Esophagus muscularis mucosa (tissue), 3 donors: ENCODE measurements around the gene CCDC174.

Experiments used
- POLR2A ChIP-seq: fragments of 450-650 bp; IDR thresholded peaks from one replicate; pipeline ENCODE4 v1.6.1; 2017; ENCODE audit warnings: antibody characterized with exemption, moderate library complexity, mild to moderate bottlenecking, low read depth
- TF ChIP-seq, protein P1 (sequence below), 3 experiments: fragments of 200-600 bp in 2 of 3; fragments of 450-650 bp in 1 of 3; sonication (generic) in 2 of 3; IDR thresholded peaks; one replicate each; pipeline ENCODE4 v1.5.1; 2017 to 2019; ENCODE audit warnings: antibody characterized with exemption in 3 of 3, mild to moderate bottlenecking in 2 of 3, moderate library complexity in 1 of 3

DNA sequence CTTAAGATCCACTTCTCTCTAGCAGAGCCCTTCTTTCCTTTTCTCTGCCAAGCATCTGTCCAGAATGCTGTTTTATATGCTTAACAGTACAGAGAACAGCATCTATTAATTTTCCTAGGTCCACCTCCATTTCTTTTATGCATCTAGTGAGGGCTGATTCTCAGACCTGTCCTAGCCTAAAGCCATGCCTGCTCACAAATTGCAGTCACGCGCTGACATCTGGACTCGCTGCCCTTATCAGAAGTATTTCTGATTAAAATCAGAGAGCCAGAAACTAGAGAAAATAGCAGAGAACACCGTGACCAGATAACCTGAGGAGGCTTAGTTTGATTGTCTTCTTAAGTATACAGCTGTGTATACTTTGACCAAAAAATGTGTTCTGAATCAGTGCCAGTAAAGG, 25.3 kb downstream of the CCDC174 start:
- TF ChIP-seq, protein P1, sequence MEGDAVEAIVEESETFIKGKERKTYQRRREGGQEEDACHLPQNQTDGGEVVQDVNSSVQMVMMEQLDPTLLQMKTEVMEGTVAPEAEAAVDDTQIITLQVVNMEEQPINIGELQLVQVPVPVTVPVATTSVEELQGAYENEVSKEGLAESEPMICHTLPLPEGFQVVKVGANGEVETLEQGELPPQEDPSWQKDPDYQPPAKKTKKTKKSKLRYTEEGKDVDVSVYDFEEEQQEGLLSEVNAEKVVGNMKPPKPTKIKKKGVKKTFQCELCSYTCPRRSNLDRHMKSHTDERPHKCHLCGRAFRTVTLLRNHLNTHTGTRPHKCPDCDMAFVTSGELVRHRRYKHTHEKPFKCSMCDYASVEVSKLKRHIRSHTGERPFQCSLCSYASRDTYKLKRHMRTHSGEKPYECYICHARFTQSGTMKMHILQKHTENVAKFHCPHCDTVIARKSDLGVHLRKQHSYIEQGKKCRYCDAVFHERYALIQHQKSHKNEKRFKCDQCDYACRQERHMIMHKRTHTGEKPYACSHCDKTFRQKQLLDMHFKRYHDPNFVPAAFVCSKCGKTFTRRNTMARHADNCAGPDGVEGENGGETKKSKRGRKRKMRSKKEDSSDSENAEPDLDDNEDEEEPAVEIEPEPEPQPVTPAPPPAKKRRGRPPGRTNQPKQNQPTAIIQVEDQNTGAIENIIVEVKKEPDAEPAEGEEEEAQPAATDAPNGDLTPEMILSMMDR (IDR thresholded peaks at IDR 0.05), result no peak
- TF ChIP-seq POLR2A, result no peak
